GM18511 (cell line): ENCODE measurements around the gene C1QTNF9B.
"Not testable (repeated sequence)": the region's sequence is repeated elsewhere in the genome, so short reads cannot be mapped to it uniquely, and the experiment has no call there.

ENCODE experiments used
- ATAC-seq: cut with Tn5 transposase; IDR thresholded peaks from one replicate; pipeline ENCODE4 v1.9.1; 2021; ENCODE audit warnings: mild to moderate bottlenecking, moderate library complexity; ENCODE audit not compliant: unreplicated experiment

Gene C1QTNF9B

DNA sequence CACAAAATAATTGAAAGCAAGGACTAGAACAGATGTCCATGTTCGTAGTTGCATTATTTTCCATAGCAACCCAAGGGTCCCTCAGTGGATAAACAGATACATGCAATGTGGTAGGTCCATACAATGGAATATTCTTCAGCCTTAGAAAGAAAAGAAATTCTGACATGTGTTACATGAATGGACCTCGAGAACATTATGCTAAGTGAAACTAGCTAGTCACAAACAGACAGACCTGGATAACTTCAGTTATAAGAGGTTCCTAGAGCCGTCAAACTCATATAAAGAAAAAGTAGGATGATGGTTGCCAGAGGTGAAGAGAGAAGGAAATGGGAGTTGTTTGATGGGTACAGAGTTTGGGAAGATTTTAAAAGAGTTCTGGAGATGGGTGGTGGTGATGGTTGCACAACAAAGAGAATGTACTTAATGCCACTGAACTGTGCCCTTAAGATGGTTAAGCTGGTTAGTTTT is at the start of gene C1QTNF9B:
TSS of gene C1QTNF9B (minus strand) at position 51 of the 468 bp plus-strand sequence.
- not testable (repeated sequence) for ATAC-seq

DNA sequence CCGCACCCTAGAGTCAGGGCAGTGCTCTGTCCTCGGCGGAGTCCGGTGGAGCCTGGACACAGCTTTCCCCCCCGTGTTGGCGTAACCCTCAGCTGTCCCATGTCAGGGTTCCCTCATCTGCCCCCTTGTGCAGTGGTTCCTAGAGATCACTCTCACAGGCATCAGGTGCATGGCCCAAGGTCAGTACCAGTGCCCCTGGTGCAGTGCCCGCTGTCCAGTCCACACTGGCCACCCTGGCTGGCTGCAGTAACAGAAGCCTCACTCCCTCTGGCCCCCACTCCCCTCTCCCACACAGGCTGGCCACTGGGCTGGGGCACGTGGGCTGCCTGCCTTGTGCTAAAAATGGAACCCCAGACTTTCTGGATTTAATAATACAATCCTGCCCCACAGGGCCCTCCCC is 49.6 kb upstream of the C1QTNF9B start:
- no peak for ATAC-seq

DNA sequence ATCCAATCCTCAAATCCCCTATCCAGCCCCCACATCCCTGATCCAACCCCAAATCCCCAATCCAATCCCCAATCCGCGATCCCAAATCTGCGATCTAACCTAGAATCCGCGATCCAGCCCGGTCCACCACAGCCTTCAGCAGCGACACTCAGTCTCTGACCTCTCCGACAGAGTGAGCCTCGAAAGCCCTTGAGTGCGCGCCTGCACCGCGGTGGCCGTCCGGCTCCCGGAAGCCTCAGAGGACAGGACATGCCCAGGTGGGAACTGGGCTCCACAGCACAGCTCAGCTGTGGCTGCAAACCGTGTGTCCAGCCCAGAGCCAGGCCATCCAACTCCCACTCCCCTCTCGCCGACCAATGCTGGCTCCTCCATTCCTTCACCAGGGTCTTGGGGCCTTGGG is 48.8 kb upstream of the C1QTNF9B start:
- no peak for ATAC-seq

DNA sequence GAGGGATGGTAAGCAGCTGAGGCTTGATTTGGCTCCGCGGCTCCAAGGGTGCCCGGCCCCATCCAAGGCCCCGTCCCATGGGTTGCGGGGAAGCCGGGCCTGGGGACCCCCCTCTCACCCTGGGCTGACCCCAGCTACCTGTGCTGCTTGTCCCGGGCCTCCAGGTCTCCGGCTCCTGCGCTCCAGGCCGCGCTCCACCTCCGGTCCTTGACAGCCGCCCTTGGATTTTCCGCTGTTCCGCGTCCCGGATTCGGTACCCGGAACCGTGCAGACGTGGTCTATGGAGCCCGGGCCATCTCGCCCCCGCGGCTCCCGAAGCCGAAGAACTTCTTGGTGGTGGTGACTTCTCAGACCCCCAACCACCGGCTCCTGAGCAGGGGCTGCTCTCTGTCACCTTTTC is 48.3 kb upstream of the C1QTNF9B start:
- no peak for ATAC-seq

DNA sequence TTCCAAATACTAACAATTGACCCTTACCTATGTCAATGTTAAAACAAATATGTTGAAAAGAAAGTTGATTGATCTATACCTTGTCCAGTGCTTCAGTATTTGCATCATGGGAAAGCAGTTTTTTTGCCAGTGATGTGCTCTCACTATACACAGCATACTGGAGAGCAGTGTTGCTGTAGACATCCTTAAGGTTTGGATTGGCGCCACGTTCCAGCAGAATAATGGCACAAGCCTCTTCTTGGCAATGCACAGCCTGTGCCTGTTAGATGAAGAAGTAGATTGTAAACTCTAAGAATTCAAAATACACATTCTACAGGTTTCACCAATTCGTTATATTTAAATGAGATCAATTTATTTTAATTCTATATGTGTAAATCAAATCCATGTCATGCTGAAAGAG is 43.9 kb upstream of the C1QTNF9B start:
- no peak for ATAC-seq

DNA sequence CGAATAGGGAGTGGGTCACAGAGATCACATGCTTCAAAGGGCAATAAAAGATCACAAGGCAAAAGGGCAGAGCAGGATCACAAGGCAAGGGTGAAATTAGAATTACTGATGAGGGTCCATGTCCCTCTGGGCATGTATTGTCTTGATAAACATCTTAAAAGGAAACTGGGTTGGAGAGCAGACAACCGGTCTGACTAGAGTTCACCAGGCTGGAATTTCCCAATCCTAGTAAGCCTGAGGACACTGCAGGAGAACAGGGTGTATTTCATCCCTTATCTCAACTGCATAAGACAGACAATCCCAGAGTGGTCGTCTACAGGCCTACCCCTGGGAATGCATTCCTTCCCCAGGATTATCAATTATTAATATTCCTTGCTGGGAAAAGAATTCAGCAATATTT is 42.4 kb upstream of the C1QTNF9B start:
- not testable (repeated sequence) for ATAC-seq

DNA sequence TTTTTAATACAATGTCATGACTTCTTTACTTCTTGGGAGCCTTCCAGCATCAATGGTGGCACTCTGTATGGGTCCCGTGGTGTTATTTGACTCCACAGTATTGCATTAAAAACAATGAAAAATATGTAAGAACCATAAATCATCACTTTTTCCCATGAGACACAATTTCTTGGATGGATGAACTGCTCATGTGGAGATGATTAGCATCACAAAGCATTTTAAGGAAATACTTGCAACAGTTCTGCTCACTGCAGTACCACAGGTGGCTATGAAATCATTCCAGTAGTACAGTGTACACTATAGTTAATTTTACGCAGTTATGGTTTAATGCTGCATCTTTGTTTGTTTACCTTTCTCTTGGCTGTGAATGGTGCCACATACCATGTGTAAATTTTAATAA is 37.2 kb upstream of the C1QTNF9B start:
- ATAC-seq: no peak

DNA sequence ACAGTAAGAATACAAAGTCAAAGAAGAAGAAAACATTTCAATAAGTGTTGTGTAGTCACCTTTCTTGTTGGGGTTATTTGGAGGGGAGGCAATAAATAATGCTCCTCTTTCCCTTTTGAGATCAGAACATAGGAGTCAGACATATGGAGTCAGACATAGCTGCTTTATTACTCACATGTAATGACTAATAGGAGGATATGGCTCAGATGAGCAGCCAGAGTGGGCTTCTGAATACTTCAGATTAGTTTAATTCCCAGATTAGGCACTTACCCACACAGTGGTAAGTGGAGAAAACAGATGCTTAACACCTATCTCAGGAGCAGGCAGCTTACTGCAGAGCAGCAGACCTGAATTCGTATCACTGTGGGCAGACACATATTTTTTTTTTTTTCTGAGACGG is 31.7 kb upstream of the C1QTNF9B start:
- no peak for ATAC-seq

DNA sequence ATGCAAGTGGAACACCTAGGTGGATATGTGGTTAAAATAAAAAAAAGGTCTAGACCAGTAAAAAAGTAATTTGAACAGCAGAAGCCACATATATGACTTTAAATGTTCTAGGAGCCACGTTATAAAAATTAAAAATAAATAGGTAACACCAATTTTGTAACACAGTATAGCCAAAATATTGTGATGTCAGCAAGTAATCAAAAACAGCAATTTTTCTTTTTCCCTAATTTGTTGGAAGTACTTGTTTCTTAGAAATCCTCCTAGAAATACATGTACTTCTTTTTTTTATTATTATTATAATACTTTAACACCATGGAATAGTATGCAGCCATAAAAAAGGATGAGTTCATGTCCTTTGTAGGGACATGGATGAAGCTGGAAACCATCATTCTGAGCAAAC is 25.7 kb upstream of the C1QTNF9B start:
- ATAC-seq: no peak

DNA sequence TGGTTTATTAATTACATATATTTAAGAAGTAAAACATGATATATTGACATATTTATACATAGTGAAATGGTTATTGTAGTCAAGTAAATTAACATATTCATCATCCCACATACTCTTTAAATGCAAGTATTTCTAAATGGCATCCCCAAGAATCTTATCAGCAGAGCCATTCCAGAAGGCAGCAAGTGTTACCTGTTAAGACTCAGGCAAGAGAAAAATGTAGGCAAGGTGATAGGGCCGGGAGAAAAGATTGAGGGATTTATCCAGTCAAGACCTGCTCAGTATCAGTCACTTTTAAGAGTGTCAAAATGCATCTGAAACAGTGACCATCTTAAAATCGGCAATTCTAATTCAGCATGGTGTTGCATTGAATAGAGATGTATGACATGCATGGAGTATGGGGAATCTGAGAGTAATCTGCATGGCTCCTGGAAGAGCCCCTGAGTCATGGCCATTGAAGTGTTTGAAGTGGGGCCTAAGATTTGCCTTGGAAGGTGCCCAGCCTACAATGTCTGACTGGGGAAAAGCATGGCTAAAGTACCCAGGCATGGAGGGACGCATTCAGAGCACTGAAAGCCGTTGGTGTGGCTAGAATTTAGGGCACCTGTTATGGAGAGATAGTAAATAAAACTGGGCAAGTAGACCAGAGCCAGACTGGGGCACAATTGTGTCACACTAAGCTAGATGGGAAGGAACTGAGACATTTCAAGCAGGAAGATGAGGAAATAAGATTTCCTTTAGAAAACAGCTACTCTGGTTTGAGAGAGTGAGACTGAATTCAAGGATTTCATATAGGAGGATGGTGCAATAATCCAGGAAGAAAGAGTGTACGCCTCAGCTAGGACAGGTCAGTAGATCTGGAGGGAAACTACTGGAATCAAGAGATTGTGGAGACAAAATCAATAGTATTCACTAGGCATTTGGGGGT is 25.0 kb upstream of the C1QTNF9B start:
- ATAC-seq: no peak

DNA sequence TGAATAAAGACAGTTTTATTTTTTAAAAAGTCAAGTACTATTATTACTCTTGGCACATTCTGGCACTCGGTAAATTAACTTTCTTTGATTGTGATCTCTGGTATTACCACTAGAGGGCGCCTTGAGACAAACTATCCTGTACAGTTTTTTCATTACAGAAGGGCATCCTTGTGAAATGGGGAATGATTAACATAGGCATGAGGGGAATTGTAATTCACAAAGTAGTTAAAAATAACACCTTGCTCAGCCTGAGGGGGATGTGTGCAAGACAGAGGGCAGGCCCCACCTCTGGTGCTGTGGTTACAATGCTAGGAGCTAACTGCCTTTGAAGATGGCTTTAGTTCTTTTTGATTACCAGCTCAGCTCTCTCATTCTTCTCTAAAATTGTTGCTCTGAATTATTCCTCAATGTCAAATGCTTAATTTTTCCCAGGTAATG is 24.2 kb upstream of the C1QTNF9B start:
- no peak for ATAC-seq

DNA sequence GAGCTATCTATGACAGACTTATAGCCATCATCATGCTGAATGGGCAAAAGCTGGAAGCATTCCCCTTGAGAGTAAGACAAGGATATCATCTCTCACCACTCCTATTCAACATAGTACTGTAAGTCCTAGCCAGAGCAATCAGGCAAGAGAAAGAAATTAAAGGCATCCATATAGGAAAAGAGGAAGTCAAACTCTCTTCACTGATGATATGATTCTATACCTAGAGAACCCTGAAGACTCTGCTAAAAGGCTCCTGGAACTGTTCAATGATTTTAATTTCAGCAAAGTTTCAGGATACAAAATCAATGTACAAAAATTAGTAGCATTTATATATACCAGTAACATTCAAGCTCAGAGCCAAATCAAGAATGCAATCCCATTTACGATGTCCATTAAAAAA is 21.7 kb upstream of the C1QTNF9B start:
- no peak for ATAC-seq

DNA sequence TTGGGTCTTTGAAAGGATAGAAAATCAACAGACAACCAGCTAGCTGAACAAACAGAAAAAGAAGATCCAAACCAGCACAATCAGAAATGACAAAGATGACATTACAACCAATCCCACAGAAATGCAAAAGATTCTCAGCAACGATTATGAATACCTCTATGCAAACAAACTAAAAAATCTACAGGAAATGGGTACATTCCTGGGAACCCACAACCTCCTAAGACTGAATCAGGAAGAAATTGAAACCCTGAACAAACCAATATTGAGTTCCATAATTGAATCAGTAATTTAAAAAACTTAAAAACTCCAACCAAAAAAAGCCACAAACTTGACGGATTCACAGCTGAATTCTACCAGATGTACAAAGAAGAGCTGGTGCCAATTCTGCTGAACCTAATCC is 20.9 kb upstream of the C1QTNF9B start:
- no peak for ATAC-seq

DNA sequence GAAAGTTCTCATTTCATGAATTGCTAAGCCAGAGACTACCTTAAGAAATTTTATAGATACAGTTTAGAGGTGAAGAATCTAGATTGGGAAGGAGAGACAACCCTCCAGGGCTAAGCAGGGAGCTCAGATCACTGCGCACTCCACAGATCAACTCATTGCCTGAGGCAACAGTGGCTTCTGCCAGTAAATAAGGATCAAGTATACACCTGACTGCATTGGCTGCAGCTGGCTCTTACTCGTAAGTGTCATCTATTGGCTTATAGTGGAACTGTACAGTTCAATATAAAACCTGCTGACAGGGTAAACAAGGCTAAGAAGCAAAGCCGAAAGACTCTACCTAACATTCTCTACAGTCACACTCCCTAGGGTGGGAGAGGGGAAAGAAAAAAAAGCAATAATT is 18.0 kb upstream of the C1QTNF9B start:
- no peak for ATAC-seq

DNA sequence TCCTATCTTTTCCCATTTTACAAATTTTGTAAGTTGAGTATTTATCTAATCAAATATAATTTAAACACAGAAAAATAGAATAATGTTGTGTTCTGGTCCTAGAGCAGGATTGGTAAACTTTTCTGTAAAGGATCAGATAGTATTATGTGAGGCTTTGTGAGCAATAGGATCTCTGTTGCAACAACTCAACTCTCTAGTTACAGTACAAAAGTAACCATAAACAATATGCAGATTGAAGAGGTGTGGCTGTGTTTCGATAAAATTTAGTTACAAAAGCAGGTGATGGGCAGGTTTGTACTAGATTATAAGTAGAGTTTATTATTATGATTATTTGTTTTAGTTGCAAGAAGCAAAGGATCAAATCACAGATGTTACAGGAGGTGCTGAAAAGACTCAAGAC is 15.2 kb upstream of the C1QTNF9B start:
- no peak for ATAC-seq

DNA sequence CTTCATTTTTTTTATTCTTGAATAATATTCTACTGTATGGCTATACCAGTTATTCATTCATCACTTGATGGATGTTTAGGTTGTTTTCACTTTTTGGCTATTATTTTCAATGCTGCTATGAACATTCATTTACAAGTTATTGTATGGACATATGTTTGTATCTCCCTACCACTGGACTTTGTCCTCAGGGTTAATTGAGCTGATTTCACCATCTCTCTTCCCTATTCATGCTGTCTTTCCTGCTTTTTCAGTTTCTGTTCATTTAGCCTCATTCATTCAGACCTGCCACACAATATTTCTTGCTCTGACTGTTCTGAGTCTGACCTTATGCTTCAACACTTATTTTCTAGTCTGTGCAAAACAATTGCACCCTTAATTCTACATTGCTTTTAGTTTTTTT is 12.3 kb upstream of the C1QTNF9B start:
- no peak for ATAC-seq

DNA sequence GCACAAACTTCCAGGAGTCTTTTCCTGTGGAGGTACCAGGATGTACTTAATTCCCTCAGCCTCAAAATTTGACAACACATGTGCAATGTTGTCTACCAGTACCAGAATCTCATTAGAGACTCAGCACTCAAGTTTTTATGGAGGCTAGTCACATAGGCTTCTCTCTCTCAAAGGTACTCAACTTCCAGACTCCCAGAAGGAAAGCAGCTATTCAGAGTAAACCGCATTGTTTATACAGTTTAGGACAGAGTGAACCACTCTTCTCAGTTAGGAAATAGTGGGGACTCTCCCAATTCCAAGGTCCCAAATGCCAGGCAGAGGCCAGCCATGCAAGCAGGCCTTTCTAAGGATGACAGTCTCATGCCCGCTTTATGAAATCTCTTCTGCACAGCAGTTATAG is 8.5 kb upstream of the C1QTNF9B start:
- no peak for ATAC-seq

DNA sequence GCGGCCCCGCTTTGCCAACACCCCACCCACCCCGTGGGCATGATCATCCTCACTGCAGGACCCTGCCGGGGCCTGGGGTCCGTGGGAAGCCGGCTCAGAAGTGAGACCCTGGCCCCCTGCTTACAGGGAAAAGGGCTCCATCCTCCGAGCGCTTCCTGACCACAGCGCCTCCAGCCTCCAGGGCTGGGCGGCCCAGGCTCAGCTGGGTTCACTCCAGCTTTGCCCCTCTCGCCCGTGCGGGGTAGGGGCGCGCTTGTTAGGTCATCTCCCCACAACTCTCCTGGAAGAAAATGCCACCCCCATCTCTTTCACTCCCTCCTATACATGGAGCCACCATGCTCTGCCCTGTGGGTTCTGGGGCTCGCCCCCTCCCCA is 6.6 kb upstream of the C1QTNF9B start:
- ATAC-seq: no peak

DNA sequence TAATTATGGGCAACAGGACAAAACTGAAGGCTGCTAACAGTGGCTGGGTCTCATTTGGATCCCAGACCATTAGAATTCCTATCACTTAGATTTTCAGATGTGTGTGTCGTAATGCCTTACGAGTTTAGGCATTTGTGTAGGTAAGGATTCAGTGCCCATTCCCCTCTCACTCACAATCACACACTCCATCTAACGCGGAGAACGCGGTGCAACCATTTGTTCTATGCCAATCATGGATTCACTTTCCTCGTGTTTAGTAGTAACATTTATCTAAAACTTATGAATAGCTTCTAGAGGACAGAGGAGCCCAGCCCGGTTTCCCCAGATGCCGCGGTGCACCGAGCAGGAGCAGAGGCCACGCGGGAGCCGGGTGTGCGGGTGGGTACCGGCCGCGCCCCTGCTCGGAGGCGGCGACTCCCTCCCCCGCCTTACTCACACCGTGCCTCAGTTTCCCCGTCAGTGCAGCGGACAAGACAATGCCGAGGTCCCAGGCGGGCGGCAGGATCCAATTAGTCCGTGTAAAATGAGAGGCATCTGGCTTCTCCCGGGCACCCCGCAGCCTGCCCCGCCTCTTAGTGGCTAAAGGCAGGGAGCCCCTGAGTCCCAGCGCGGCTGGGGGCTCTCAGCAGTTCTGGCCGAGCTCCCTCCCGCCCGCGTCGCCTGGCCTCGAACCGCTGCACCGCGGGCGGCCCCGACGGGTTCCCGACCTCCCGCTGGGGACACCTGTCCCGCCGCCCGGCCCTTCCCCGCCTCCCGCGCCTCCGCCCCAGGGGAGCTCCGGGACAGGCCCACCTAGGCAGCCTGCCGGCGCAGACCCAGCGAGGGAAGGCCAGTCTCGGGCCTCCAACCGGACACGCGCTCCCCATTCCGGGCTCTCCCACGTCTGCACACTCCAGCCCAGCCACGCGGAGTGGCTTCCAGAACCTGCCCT is 5.9 kb upstream of the C1QTNF9B start:
- no peak for ATAC-seq

DNA sequence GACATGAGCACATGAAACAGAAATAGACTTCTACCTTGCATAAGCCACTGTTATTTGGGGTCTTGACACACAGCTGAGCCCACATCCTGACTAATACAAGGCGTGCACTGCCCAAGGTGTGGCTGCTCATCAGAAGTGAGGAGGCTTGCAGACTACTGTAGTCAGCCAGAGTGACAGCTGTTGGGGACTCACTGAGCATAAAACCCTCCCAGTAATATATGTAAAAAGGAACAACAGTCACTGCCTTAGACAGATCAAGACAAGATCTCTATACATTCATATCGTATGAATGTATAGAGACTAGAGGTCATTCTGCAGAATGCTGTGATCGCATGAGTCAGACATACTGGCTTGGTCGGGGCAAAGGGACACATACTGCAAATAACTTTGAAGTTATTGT is 4.1 kb upstream of the C1QTNF9B start:
- ATAC-seq: no peak

DNA sequence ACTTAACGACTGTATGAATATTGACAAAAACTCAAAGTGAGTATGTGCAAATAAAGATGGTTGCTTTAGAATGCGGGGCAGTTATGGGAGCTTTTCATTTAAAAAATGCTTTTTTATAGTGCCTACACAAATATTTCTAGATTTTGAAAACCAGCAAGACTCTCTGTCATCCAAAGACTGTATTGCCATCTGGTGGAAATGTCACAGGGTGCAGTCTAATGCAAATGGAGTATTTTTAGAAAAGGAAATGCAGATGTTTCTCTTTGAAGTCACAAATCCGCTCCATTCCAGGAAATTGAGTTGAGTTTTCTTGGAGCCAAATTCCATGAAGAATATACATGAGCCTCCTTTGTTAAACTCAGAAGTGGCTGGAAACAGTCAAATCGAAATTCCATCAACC is 2.3 kb upstream of the C1QTNF9B start:
- ATAC-seq: no peak

DNA sequence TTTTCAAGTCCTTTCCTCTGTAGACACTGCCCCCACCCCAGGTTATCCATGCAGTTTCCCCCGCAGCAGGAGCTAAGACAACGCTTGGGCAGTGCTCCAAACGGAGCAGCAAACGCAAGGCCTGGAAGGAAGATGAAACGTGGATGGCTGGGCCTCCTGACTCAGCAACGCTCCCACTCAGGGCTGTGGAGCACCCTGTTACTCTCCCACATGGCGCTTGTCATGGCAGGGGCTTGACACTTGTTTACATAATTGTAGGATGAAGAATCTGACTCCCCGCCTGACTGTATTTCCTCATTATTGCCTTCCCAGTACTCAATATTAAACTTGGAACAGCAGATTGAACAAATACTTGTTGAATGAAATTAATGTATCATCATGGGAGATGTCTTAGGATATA is 799 bp upstream of the C1QTNF9B start:
- ATAC-seq: no peak
